Right atrium auricular region (tissue), 2 donors: ENCODE results near the gene SERGEF. TPM values are rescaled to one million over a fixed set of nuclear protein-coding genes. Genes with fewer than 3 reads are reported as not detected.

Experiments used
- DNase-seq: peaks from one replicate; pipeline ENCODE4 v3.0.0-alpha.2; 2019; ENCODE audit warnings: low spot score
- H3K27ac ChIP-seq, 2 donors: fragments of 200-600 bp; sonication (generic); 1 replicate in 1 of 2; 2 replicates in 1 of 2; pipeline ENCODE4 v1.5.1; 2016 to 2019
- H3K27me3 ChIP-seq, 2 donors: fragments of 200-600 bp; sonication (generic); one replicate each; pipeline versions ENCODE4 v1.5.1 to v1.6.0; 2017 to 2019
- H3K36me3 ChIP-seq: fragments of 200-600 bp; sonication (generic); one replicate; pipeline ENCODE4 v1.5.1; 2016
- H3K4me1 ChIP-seq, 2 donors: fragments of 200-600 bp; sonication (generic); one replicate each; pipeline versions ENCODE4 v1.5.1 to v1.6.0; 2017 to 2019
- H3K4me3 ChIP-seq, 2 donors: fragments of 200-600 bp; sonication (generic); 1 replicate in 1 of 2; 2 replicates in 1 of 2; pipeline ENCODE4 v1.5.1; 2017 to 2019; ENCODE audit warnings: mild to moderate bottlenecking in 1 of 2, moderate library complexity in 1 of 2
- H3K9me3 ChIP-seq, 2 donors: fragments of 200-600 bp; sonication (generic); one replicate each; pipeline ENCODE4 v1.5.1; 2019
- CTCF ChIP-seq, 2 donors: fragments of 200-600 bp; sonication (generic); IDR thresholded peaks; one replicate each; pipeline ENCODE4 v1.5.1; 2019; ENCODE audit warnings: antibody characterized with exemption in 2 of 2
- total RNA-seq, 2 donors: library from RNA; depleted of rRNA; stranded (reverse); fragments of >200 nt; gene quantifications; one replicate each; pipeline ENCODE4 v1.1.0, GENCODE V29; 2016

The SERGEF gene
- total RNA-seq, 2 donors from 2014 or later: 18.1 to 27.6 TPM

GRCh38 chr11:17810041-17810440 is 202.8 kb downstream of the SERGEF start:
- TF ChIP-seq CTCF (IDR thresholded peaks at IDR 0.05): no peak
- H3K9me3 ChIP-seq: no peaks in the 10 kb centered on the region
- no peaks in the 10 kb centered on the region for H3K27me3 ChIP-seq
- peaks cover 0 to 33% of the 10 kb centered on the region in 2 donors for H3K4me1 ChIP-seq
- no peak overlapping the region for H3K4me3 ChIP-seq
- DNase-seq: no peak
- H3K27ac ChIP-seq: no peak overlapping the region
- no peaks in the 10 kb centered on the region for H3K36me3 ChIP-seq

- Histone ChIP-seq H3K4me3 (no peak overlapping the region), H3K4me1 (peaks cover 0 to 28% of the 10 kb centered on the region in 2 donors), H3K27me3 (no peaks in the 10 kb centered on the region), H3K9me3 (no peaks in the 10 kb centered on the region), H3K27ac (no peak overlapping the region), H3K36me3 (no peaks in the 10 kb centered on the region)
- DNase-seq: no peak
- no peak for TF ChIP-seq CTCF (IDR thresholded peaks at IDR 0.05)
Observed at GRCh38 chr11:17807034-17807433, 205.8 kb downstream of the SERGEF start.

- no peak for DNase-seq
- H3K4me1 ChIP-seq: peaks cover 0 to 24% of the 10 kb centered on the region in 2 donors
- no peaks in the 10 kb centered on the region for H3K9me3 ChIP-seq
- H3K27ac ChIP-seq: peak overlapping the region; percentile 18 to 28
- TF ChIP-seq CTCF (IDR thresholded peaks at IDR 0.05): no peak
- H3K4me3 ChIP-seq: no peak overlapping the region
- no peaks in the 10 kb centered on the region for H3K27me3 ChIP-seq
- H3K36me3 ChIP-seq: no peaks in the 10 kb centered on the region
Observed at GRCh38 chr11:17805873-17806272, 207.0 kb downstream of the SERGEF start.

GRCh38 chr11:17805043-17805442 is 207.8 kb downstream of the SERGEF start:
- Histone ChIP-seq H3K27me3 (no peaks in the 10 kb centered on the region), H3K27ac (no peak overlapping the region), H3K4me1 (peaks cover 0 to 18% of the 10 kb centered on the region in 2 donors), H3K4me3 (no peak overlapping the region), H3K36me3 (no peaks in the 10 kb centered on the region), H3K9me3 (no peaks in the 10 kb centered on the region)
- no peak for TF ChIP-seq CTCF (IDR thresholded peaks at IDR 0.05)
- no peak for DNase-seq

- Histone ChIP-seq H3K36me3 (no peaks in the 10 kb centered on the region), H3K4me3 (no peak overlapping the region)
- TF ChIP-seq CTCF (IDR thresholded peaks at IDR 0.05): no peak
Observed at GRCh38 chr11:17803754-17804334, 209.0 kb downstream of the SERGEF start.

GRCh38 chr11:17802491-17802890 is 210.4 kb downstream of the SERGEF start:
- TF ChIP-seq CTCF (IDR thresholded peaks at IDR 0.05): no peak
- H3K27ac ChIP-seq: no peak overlapping the region
- H3K4me3 ChIP-seq: no peak overlapping the region
- H3K4me1 ChIP-seq: peaks cover 0 to 34% of the 10 kb centered on the region in 2 donors
- no peak for DNase-seq
- H3K9me3 ChIP-seq: no peaks in the 10 kb centered on the region
- H3K27me3 ChIP-seq: no peaks in the 10 kb centered on the region
- H3K36me3 ChIP-seq: no peaks in the 10 kb centered on the region

More at GRCh38 chr11:17803754-17804334, 209.0 kb downstream of the SERGEF start:
- H3K27ac ChIP-seq: no peak overlapping the region
- no peaks in the 10 kb centered on the region for H3K27me3 ChIP-seq
- peaks cover 0 to 26% of the 10 kb centered on the region in 2 donors for H3K4me1 ChIP-seq
- no peak for DNase-seq
- H3K9me3 ChIP-seq: no peaks in the 10 kb centered on the region
